Islet of Langerhans (tissue), 1 donor: Measurements from ENCODE around the gene GAR1.
"Not testable (repeated sequence)": the region's sequence is repeated elsewhere in the genome, so short reads cannot be mapped to it uniquely, and the experiment has no call there.

Experiments
- FAIRE-seq: peaks from one replicate; lab custom pipeline; 2011; peaks lifted over from hg19 to GRCh38; lab: Jason Lieb, UNC

The GAR1 gene

GRCh38 chr4:109815151-109816081 lies at the start of gene GAR1:
Gene GAR1, plus strand, starts transcription at chr4:109815762. Its CDS starts 403 bp downstream, at chr4:109816165.
- peak; percentile 92 for FAIRE-seq

DNA sequence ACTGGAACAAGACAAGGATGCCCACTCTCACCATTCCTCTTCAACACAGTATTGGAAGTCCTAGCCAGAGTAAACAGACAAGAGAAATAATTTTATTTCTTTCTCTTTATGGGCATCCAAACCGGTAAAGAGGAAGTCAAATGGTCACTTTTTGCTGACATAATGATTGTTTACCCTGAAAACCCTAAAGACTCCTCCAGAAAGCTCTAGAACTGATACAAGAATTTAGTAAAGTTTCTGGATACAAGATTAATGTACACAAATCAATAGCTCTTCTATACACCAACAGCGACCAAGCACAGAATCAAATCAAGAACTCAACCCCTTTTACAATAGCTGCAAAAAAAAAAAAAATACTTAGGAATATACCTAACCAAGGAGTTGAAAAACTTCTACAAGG lies 33.5 kb upstream of the GAR1 start:
- not testable (repeated sequence) for FAIRE-seq

DNA sequence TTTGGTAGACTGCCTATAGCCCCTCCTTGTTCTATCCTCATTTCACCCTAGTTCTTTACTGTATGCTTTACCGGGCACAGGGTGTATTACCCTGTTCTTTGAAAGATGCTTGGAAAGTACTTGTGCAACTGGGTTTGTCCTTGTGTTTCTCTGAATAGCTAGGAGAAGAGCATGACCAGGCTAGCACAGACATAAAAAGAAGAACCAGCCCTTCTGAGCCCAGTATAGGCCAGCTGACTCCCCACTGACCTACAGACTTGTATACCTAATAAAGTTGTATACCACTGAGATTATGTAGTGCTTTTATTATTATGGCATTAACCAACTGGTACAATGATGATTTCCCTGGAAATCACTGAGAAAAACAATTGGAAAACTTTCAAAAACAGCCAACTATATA lies 28.7 kb upstream of the GAR1 start:
- no peak for FAIRE-seq

- FAIRE-seq: no peak
Observed at GRCh38 chr4:109787807-109788206, 27.8 kb upstream of the GAR1 start.

DNA sequence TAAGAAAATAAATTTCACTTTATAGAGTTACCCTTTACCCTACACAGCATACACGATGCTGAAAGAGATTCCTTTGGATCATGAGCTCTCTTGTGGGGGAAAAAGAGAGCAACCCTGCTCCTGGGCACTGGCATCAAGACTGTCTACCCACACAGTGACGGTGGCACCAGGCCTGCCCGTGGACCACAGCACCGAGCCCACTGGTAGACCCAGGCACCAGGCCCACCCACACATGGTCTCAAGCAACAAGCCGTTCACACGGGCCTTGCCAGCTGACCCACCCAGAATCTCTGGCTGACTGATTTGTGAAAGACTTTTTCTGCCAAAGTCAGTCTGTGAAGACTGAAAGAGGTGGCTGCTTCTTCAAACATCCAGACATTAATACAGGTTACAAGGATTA lies 20.5 kb upstream of the GAR1 start:
- FAIRE-seq: no peak

GRCh38 chr4:109798866-109799265 lies 16.7 kb upstream of the GAR1 start:
- FAIRE-seq: no peak

- FAIRE-seq: peak; percentile 13
Observed at GRCh38 chr4:109801099-109801789, 14.3 kb upstream of the GAR1 start.

DNA sequence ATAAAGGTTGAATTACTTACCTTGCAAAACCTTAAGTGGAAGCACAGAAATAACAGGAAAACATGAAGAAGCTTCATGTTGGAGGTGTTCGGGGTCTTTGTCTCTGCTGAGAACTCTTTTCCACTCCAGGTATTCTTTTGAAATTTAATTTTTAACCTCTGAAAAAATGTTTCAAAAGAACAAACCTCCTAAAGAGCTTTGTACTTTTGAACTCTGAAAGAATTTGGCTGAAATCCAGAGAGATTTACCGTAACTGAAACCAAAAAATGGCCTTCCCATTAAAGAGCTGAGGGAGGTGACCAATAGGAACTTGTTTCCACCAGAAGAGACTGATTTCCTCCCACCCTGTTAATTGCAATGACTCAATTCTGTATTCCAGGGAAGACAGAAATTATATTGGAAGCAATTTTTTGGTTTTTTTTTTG lies 13.7 kb upstream of the GAR1 start, which contains the start of gene CFI:
CFI (minus strand) TSS at position 105 of the 425 bp plus-strand sequence; CDS start at position 77, 28 bp downstream.
- peak; percentile 89 for FAIRE-seq

- FAIRE-seq: peak; percentile 82
Observed at GRCh38 chr4:109803924-109804571, 11.5 kb upstream of the GAR1 start.

- no peak for FAIRE-seq
Observed at GRCh38 chr4:109809655-109810054, 5.9 kb upstream of the GAR1 start.

DNA sequence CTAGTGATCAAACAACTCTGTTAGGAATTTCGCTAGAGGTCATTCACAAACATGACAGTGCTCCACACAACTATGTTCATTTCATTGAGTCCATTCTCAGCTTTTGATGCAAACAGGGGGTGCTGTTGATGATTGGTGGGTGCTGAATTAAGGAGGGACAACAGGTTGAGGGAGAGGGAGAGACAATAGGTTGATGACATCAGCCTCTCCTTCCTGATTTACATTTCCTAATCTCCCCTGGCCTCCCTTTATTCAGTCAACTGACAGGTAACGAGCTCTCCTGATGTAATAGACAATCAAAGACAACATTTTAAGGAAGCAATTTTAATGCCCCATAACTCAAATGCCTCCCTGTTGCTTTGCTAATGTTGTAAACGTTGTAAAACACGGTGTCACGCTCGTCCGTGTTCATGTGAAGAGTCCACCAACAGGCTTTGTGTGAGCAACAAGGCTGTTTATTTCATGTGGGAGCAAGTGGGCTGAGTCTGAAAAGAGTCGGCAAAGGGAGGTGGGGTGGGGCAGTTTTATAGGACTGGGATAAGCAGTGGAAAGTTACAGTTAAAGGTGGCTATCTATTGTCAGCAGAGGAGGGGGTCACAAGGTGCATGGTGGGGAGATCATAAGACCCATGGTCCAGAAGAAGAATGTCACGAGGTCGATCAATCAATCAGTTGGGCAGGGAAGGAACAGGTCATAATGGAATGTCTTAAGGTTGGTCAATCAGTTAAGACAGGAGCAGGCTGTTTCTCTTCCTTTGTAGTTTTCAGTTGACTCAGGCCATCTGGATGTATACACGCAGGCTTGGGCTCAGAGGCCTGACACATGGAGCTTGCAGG lies 4.8 kb upstream of the GAR1 start:
- FAIRE-seq: no peak

DNA sequence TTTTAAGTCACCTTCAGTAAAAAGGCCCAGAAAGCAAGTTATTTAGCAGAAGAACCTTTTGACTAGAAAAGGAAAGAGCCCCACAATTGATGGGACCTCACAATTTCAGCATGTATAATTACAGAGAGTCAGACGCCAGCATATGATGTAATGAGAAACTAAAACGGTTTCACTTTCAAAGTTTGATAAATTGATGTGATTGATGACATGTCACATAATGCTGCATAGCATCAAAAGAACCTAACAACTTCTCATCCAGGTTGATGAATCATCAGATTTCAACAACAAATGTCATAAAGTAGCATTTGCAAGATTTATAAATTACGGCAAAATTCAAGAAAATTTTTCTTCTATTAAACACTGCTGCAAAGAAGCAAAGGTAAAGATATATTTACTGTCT lies 3.9 kb upstream of the GAR1 start:
- no peak for FAIRE-seq

- no peak for FAIRE-seq
Observed at GRCh38 chr4:109816082-109816442, 500 bp downstream of the GAR1 start.

GRCh38 chr4:109816894-109817293 lies 1.3 kb downstream of the GAR1 start:
- no peak for FAIRE-seq

DNA sequence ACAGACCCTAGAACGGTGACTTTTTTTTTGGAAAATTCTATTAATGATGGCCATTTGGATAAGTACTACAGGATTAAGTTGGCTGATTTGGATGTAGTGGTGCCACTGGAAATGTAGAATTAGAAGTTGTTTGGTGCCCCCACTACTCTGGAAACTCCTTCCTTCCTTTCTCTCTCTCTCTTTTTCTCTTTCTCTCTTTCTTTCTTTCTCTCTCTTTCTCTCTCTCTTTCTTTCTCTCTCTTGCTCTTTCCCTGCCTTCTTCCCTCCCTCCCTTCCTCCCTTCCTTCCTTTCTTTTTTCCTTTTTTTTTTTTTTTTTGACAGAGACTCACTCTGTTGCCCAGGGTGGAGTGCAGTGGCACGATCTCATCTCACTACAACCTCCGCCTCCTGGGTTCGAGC lies 2.7 kb downstream of the GAR1 start:
- no peak for FAIRE-seq

GRCh38 chr4:109820563-109820962 lies 5.0 kb downstream of the GAR1 start:
- FAIRE-seq: no peak

DNA sequence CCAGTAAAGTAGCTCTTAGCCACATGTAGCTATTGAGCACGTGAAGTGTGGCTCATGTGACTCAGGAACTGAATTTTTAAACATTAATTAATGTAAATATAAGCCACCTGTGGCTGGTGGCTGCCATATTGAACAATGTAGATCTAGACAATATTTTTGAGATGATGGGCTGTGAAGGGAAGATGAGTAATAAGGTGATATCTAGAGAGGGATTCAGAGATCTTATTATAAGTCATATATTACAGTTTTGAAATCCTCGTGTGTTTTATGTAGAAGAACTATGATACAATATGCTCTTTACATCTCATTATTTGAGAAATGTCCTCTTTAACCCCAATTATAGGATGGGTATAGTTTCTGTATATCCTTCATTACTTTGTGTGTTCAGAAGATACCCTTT lies 5.6 kb downstream of the GAR1 start:
- FAIRE-seq: no peak

DNA sequence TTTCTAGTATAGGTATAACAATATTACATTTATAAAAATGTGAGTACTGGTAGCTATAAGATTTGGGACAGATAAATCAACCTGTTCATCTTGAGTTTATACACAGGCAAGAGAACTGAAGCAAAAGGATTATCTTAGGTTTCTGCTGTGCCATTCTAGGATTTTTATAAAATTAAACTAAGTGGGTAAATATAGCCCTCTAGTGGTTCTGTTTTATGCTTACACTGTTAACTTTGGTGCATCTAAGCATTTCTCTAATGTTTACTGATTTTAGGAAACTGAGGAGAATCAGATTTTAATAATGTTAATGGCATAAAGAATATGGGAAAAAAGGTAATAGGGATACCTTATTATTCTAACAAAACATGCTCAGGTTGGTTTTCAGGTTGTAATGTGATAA lies 11.2 kb downstream of the GAR1 start:
- FAIRE-seq: peak; percentile 92

- FAIRE-seq: no peak
Observed at GRCh38 chr4:109827672-109828071, 12.1 kb downstream of the GAR1 start, which contains the start of gene RRH. Gene RRH, plus strand, starts transcription at chr4:109827972. Its CDS starts 56 bp downstream, at chr4:109828028.

DNA sequence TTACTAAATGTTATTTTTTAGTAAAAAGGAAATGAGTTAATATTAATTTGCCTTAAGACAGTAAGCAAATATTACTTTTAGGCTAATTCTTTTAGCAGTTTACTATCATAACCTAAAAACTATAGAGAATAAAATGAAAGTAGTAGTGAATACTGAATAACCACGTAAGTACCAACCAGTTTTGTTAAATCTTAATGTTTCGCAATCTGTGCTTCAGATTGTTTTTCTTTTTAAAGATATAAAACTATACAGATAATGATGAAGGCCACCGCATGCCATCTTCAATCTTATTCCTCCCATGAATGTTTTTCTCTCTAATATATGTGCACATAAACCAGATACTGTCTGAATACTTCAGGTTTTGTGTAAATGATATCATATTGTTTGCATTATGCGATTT lies 18.2 kb downstream of the GAR1 start:
- FAIRE-seq: no peak

DNA sequence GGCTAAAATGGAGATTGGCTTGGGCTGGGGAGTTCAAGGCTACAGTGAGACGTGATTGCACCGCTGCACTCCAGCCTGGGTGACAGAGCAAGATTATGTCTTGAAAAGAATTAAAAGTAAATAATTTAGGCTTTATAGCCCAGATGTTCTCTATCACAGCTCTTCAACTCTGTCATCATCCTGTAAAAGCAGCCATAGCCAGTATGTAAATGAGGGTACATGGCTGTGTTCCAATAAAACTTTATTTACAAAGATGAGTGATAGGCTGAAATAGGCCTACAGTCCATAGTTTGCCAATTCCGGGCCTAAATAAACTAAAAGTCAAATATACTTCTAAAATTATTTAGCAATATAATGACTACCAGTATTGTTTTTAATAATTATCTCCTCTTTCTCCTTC lies 21.4 kb downstream of the GAR1 start:
- FAIRE-seq: no peak
